ENCODE measurements around the gene DUOX1. TPM values are rescaled to one million over a fixed set of nuclear protein-coding genes. Genes with fewer than 3 reads are reported as not detected.

DUOX1 gene
- total and polyA plus RNA-seq, 2 of the 13 experiments (the other 11 are each of a cell fraction or from before 2014, with no cell fraction given) = 0.03 TPM; not detected in 1

DNA sequence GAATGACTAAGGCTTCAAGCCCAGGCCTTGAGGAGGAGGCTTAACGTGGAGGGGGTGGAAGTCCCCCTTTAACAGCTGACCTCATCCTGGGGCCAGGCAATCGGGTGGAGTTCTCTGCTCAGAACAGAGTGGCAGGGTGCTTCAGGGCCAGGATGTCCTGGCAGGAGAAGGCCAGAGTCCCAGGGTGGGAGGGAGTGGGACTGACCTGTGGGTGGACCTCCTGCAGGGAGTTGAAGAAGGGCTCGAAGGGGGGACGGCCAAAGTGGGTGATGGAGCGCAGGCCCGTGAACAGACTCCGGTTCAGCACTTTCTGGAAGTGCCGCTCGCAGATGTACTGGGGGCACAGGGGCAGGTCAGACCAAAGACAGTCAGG is 35.5 kb upstream of the DUOX1 start (continued):
- no peak for TF ChIP-seq SETDB1 (CRISPR knock-in tag; IDR thresholded peaks at IDR 0.05; ENCODE audit: borderline replicate concordance)
- TF ChIP-seq RBAK (CRISPR knock-in tag; IDR thresholded peaks at IDR 0.05) = no peak

DNA sequence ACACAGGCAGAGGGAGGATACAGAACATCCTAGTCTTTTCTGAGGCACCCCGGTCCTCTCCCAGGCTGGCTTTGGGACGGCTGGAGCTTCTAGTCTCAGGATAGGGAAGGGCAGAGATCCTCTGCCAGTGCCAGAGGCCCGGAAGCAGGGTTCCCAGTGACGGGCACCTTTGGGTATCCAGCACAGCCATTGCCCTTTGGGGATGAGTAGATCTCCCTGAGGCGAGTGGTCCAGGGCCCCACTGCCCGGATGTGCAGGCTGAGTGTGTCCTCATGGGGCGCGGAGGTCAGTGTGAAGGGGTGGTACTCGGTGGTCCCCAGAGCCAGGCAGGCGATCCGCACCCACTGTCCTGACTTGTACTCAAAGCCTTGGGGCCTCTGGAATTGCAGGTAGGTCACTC is 34.1 kb upstream of the DUOX1 start:
- no peak for FAIRE-seq

More for the DNA sequence above, 34.1 kb upstream of the DUOX1 start:
- no TSS peak for BruUV-seq (replicated peaks)
- no peak overlapping the region for H3K9ac ChIP-seq (ENCODE audit: insufficient read depth, low read depth, low read length)
- H3K27ac ChIP-seq (ENCODE audit: extremely low read length, insufficient read depth, low read length) = no peak overlapping the region
- H3K36me3 ChIP-seq (replicated peaks in 1 of 2; ENCODE audit: control insufficient read depth in 1 of 2, insufficient read depth in 2 of 2, low read length in 2 of 2) = no peaks in the 10 kb centered on the region
- TF ChIP-seq SATB2 (CRISPR knock-in tag; IDR thresholded peaks at IDR 0.05) = no peak
- no peak for TF ChIP-seq ZNF83 (CRISPR knock-in tag; IDR thresholded peaks at IDR 0.05; ENCODE audit: borderline replicate concordance)
- TF ChIP-seq ZNF839 (CRISPR knock-in tag; IDR thresholded peaks at IDR 0.05; ENCODE audit: borderline replicate concordance) = no peak
- no peak for TF ChIP-seq CBFB (CRISPR knock-in tag; IDR thresholded peaks at IDR 0.05)
- TF ChIP-seq ZNF646 (CRISPR knock-in tag; IDR thresholded peaks at IDR 0.05) = no peak
- TF ChIP-seq ZNF512 (CRISPR knock-in tag; IDR thresholded peaks at IDR 0.05) = no peak
- TF ChIP-seq DR1 (CRISPR knock-in tag; IDR thresholded peaks at IDR 0.05) = no peak
- TF ChIP-seq NCOA5 (CRISPR knock-in tag; IDR thresholded peaks at IDR 0.05) = no peak
- no peak for TF ChIP-seq ZNF280D (CRISPR knock-in tag; IDR thresholded peaks at IDR 0.05)
- H3K4me1 ChIP-seq (ENCODE audit: insufficient read depth, low read length) = peaks cover 13% of the 10 kb centered on the region
- ATAC-seq (no peak), DNase-seq (ENCODE audit: low spot score) (no peak)
- H2AFZ ChIP-seq (ENCODE audit: low read length) = no peak overlapping the region
- H3K79me2 ChIP-seq (ENCODE audit: insufficient read depth, low read length) = no peaks in the 10 kb centered on the region
- no peak overlapping the region for H3K4me2 ChIP-seq (ENCODE audit: low read depth, low read length)
- ChIA-PET CTCF (ENCODE audit: low intra/inter-chr PET ratio, low total read pairs) (no interaction called here), POLR2A (no interaction called here)
- WGBS (ENCODE audit: low lambda C conversion rate) = no CpG with 5 or more reads among the region's 11 CpGs
- in situ Hi-C loops (cut with HindIII; ENCODE audit: extremely low pct_ligation_motif_present, low pct_unique_long_range_greater_than_20kb) = no loop called here
- H3K27me3 ChIP-seq (ENCODE audit: control insufficient read depth in 1 of 2, insufficient read depth in 2 of 2, low read length in 2 of 2) = peaks cover 7 to 44% of the 10 kb centered on the region in 2 experiments; a peak in 4 of 5 replicates
- intact Hi-C loops (cut with micrococcal nuclease; ENCODE audit: unreplicated experiment) = no loop called here
- H4K20me1 ChIP-seq (ENCODE audit: insufficient read depth, low read length) = no peaks in the 10 kb centered on the region
- H3K9me3 ChIP-seq (ENCODE audit: low read length) = no peaks in the 10 kb centered on the region
- H3K4me3 ChIP-seq (replicated peaks in 1 of 3; ENCODE audit: insufficient read depth in 1 of 3, low read depth in 2 of 3, low read length in 3 of 3) = no peak overlapping the region
